NCI-H510A treated with DMSO at 0.1 percent for 48 hours (cell line): ENCODE results near the gene PCDHA8.
"Not testable (repeated sequence)": the region's sequence is repeated elsewhere in the genome, so short reads cannot be mapped to it uniquely, and the experiment has no call there.

Experiments
- DNase-seq: peaks from one replicate; lab custom pipeline; 2025; lab: John Stamatoyannopoulos, UW

PCDHA8 gene

DNA sequence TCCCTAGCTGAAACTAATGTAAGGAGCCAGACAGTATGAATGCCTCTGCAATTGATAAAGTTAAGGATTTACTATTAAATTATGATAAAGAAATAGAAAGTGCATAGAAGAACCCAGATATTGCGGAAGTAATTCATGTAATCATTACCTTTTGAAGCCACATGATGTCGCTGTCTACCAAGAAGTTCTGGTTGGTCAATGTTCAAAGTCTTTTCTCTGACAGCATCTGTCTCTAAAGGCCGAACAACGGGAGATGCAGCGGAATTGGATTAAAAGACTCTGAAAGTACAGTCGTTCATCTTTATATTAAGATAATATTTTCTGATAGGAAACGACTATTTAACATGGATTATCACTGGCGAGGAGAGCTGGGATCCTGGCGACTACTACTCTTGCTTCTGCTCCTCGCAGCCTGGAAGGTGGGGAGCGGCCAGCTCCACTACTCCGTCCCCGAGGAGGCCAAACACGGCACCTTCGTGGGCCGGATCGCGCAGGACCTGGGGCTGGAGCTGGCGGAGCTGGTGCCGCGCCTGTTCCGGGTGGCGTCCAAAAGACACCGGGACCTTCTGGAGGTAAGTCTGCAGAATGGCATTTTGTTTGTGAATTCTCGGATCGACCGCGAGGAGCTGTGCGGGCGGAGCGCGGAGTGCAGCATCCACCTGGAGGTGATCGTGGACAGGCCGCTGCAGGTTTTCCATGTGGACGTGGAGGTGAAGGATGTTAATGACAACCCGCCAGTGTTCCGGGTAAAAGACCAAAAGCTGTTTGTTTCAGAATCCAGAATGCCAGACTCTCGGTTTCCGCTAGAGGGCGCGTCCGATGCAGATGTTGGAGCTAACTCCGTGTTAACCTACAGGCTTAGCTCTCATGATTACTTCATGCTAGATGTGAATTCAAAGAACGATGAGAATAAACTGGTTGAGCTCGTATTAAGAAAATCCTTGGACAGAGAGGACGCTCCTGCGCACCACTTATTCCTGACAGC is at the start of gene PCDHA8:
PCDHA8 (plus strand) TSS at position 210 of the 985 bp plus-strand sequence; CDS start at position 345, 135 bp downstream.
- no peak for DNase-seq

DNA sequence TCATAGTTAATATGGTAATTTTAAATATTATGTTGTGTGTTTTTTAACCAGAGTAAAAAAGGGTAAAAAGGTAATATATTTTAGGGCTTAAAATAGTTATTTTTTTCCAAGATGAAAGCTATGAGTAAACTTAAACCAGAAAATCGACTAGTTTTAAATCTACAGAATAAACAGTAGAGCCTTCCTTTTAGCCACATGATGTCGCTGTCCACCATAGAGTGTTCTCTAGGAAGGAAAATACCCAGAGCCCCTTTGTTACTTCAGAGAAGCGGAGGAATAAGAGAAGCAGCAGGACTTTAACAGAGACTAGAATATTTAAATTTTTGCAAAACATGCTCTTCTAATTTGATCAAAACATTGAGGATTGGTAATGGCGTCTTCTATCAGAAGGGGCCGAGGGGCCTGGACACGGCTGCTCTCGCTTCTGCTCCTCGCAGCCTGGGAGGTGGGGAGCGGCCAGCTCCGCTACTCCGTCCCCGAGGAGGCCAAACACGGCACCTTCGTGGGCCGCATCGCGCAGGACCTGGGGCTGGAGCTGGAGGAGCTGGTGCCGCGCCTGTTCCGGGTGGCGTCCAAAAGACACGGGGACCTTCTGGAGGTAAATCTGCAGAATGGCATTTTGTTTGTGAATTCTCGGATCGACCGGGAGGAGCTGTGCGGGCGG is 46.3 kb upstream of the PCDHA8 start, which contains the start of gene PCDHA2:
PCDHA2 (plus strand) TSS at position 258 of the 664 bp plus-strand sequence.
- peak; percentile 18 for DNase-seq

DNA sequence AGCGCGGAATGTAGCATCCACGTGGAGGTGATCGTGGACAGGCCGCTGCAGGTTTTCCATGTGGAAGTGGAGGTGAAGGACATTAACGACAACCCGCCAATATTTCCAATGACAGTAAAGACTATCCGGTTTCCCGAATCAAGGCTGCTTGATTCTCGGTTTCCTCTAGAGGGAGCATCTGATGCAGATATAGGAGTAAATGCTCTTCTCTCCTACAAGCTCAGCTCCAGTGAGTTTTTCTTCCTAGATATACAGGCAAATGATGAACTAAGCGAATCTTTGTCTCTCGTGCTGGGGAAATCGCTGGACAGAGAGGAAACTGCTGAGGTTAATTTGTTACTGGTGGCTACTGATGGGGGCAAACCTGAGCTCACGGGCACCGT is 45.7 kb upstream of the PCDHA8 start:
- peak; percentile 8 for DNase-seq

- DNase-seq, result not testable (repeated sequence)
Observed at GRCh38 chr5:140796072-140796717, 44.8 kb upstream of the PCDHA8 start.

- no peak for DNase-seq
Observed at GRCh38 chr5:140796718-140797095, 44.3 kb upstream of the PCDHA8 start.

DNA sequence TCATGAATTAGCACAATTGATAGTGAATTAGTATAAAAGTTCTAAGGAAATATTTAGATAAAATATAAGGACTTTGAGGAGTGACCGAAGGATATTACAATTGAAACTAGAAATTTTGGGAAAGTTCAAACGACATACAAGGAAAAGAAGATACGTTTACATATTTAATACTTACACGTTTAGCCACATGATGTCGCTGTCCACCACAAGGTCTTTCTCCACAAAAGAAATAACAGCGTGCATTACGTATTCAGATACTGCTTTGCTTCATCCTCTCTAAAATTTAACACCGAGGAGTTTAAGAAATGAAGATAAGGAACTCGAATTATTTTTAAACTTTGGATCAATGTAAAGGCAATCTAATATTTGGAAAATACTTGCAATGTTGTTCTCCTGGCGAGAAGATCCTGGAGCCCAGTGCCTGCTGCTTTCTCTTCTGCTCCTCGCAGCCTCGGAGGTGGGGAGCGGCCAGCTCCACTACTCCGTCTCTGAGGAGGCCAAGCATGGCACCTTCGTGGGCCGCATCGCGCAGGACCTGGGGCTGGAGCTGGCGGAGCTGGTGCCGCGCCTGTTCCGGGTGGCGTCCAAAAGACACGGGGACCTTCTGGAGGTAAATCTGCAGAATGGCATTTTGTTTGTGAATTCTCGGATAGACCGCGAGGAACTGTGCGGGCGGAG is 40.0 kb upstream of the PCDHA8 start, which contains the start of gene PCDHA3:
PCDHA3 (plus strand) TSS at position 242 of the 678 bp plus-strand sequence.
- no peak for DNase-seq

DNA sequence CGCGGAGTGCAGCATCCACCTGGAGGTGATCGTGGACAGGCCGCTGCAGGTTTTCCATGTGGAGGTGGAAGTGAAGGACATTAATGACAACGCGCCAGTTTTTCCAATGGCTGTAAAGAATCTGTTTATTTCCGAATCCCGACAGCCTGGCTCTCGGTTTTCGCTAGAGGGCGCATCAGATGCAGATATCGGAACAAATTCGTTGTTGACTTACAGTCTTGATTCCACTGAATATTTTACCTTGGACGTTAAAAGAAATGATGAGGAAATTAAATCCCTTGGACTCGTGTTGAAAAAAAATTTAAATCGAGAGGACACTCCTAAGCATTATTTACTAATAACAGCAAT is 39.5 kb upstream of the PCDHA8 start:
- DNase-seq, result no peak

DNA sequence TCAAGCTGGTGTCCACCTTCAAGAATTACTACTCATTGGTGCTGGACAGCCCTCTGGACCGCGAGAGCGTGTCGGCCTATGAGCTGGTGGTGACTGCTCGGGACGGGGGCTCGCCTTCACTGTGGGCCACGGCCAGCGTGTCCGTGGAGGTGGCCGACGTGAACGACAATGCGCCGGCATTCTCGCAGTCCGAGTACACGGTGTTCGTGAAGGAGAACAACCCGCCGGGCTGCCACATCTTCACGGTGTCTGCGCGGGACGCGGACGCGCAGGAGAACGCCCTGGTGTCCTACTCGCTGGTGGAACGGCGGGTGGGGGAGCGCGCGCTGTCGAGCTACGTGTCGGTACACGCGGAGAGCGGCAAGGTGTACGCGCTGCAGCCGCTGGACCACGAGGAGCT is 38.6 kb upstream of the PCDHA8 start:
- DNase-seq, result not testable (repeated sequence)

DNA sequence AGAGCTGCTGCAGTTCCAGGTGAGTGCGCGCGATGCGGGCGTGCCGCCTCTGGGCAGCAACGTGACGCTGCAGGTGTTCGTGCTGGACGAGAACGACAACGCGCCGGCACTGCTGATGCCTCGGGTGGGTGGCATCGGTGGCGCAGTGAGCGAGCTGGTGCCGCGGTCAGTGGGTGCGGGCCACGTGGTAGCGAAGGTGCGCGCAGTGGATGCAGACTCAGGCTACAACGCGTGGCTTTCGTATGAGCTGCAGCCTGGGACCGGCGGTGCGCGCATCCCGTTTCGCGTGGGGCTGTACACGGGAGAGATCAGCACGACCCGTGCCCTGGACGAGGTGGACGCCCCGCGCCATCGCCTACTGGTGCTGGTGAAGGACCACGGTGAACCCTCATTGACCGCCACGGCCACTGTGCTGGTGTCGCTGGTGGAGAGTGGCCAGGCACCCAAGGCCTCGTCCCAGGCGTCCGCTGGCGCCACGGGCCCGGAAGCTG is 38.2 kb upstream of the PCDHA8 start:
- DNase-seq, result no peak

GRCh38 chr5:140806834-140807775 is 33.9 kb upstream of the PCDHA8 start, which contains the start of gene PCDHA4:
TSS of gene PCDHA4 (plus strand) at chr5:140807068.
- peak; percentile 22 for DNase-seq

- DNase-seq, result not testable (repeated sequence)
Observed at GRCh38 chr5:140808241-140808888, 32.6 kb upstream of the PCDHA8 start.

GRCh38 chr5:140808889-140809291 is 32.1 kb upstream of the PCDHA8 start:
- no peak for DNase-seq

GRCh38 chr5:140821375-140822280 is 19.4 kb upstream of the PCDHA8 start, which contains the start of gene PCDHA5:
TSS of gene PCDHA5 (plus strand) at chr5:140821613.
- no peak for DNase-seq

- DNase-seq, result no peak
Observed at GRCh38 chr5:140822281-140822629, 18.7 kb upstream of the PCDHA8 start.

DNA sequence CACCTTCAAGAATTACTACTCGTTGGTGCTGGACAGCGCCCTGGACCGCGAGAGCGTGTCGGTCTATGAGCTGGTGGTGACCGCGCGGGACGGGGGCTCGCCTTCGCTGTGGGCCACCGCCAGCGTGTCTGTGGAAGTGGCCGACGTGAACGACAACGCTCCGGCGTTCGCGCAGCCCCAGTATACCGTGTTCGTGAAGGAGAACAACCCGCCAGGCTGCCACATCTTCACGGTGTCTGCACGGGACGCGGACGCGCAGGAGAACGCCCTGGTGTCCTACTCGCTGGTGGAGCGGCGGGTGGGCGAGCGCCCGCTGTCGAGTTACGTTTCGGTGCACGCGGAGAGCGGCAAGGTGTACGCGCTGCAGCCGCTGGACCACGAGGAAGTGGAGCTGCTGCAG is 18.0 kb upstream of the PCDHA8 start:
- DNase-seq, result not testable (repeated sequence)

DNA sequence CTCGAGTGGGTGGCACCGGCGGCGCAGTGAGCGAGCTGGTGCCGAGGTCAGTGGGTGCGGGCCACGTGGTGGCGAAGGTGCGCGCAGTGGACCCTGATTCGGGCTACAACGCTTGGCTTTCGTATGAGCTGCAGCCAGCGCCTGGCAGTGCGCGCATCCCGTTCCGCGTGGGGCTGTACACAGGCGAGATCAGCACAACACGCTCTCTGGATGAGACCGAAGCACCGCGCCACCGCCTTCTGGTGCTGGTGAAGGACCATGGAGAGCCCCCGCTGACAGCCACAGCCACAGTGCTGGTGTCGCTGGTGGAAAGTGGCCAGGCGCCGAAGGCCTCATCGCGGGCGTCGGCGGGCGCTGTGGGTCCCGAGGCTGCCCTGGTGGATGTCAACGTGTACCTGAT is 17.5 kb upstream of the PCDHA8 start:
- no peak for DNase-seq

DNA sequence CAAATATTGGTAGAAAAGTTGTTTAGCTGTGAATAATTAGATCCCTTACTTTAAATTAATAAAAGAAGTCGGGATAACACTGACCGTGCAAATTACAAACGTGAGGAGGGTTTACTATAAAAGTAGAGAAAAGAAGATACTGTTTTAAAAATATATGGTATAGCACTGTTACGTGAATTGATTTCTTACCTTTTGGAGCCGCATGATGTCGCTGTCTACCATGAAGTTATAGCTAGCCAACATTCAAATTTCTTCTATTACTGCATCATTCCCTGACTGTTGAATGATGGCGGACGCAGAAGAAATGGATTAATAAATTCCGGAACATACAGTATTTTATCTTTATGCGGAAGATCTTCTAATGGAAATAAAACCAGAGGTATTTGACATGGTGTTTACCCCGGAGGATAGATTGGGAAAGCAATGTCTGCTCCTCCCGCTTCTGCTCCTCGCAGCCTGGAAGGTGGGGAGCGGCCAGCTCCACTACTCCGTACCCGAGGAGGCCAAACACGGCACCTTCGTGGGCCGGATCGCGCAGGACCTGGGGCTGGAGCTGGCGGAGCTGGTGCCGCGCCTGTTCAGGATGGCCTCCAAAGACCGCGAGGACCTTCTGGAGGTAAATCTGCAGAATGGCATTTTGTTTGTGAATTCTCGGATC is 13.2 kb upstream of the PCDHA8 start, which contains the start of gene PCDHA6:
PCDHA6 (plus strand) TSS at position 257 of the 658 bp plus-strand sequence; CDS start at position 389, 132 bp downstream.
- no peak for DNase-seq

DNA sequence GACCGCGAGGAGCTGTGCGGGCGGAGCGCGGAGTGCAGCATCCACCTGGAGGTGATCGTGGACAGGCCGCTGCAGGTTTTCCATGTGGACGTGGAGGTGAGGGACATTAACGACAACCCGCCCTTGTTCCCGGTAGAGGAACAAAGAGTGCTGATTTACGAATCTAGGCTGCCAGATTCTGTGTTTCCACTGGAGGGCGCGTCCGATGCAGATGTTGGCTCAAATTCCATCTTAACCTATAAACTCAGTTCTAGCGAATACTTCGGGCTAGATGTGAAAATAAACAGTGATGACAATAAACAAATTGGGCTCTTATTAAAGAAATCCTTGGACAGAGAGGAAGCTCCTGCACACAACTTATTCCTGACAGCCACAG is 12.6 kb upstream of the PCDHA8 start:
- no peak for DNase-seq
